ENCODE results near the gene SPOCK1. TPM values are rescaled to one million over a fixed set of nuclear protein-coding genes. Genes with fewer than 3 reads are reported as not detected.

SPOCK1 gene
- total and polyA plus RNA-seq, 2 experiments from 2014 or later, result 8.2 to 10.5 TPM

- no peak overlapping the region for H2AFZ ChIP-seq
- ATAC-seq, result no peak
- peaks cover 4% of the 10 kb centered on the region; the same call in 1 of the 2 replicates for H3K4me1 ChIP-seq (ENCODE audit: insufficient read depth)
- no peak overlapping the region for H3K4me3 Mint-ChIP-seq
- peaks cover 3% of the 10 kb centered on the region for H3K4me1 Mint-ChIP-seq
- no peak overlapping the region for H3K4me2 ChIP-seq
- TF ChIP-seq, protein P1, sequence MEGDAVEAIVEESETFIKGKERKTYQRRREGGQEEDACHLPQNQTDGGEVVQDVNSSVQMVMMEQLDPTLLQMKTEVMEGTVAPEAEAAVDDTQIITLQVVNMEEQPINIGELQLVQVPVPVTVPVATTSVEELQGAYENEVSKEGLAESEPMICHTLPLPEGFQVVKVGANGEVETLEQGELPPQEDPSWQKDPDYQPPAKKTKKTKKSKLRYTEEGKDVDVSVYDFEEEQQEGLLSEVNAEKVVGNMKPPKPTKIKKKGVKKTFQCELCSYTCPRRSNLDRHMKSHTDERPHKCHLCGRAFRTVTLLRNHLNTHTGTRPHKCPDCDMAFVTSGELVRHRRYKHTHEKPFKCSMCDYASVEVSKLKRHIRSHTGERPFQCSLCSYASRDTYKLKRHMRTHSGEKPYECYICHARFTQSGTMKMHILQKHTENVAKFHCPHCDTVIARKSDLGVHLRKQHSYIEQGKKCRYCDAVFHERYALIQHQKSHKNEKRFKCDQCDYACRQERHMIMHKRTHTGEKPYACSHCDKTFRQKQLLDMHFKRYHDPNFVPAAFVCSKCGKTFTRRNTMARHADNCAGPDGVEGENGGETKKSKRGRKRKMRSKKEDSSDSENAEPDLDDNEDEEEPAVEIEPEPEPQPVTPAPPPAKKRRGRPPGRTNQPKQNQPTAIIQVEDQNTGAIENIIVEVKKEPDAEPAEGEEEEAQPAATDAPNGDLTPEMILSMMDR (conservative IDR thresholded peaks at IDR 0.05; ENCODE audit: low read depth in 2 of 2), result no peak
- TF ChIP-seq EZH2 (IDR thresholded peaks at IDR 0.05; ENCODE audit: low read depth, unreplicated experiment) (no peak), JUNB (IDR thresholded peaks at IDR 0.05; ENCODE audit: unreplicated experiment) (no peak), POLR2AphosphoS5 (IDR thresholded peaks at IDR 0.05; ENCODE audit: low read depth) (no peak), CREB1 (CRISPR knock-in tag; IDR thresholded peaks at IDR 0.05; ENCODE audit: low read depth) (no peak), STAT1 (IDR thresholded peaks at IDR 0.05; ENCODE audit: unreplicated experiment) (no peak), NANOG (IDR thresholded peaks at IDR 0.05; ENCODE audit: borderline replicate concordance) (no peak), ZNF114 (CRISPR knock-in tag; IDR thresholded peaks at IDR 0.05) (no peak), ZNF331 (CRISPR knock-in tag; IDR thresholded peaks at IDR 0.05; ENCODE audit: low read depth) (no peak), REST (IDR thresholded peaks at IDR 0.05; ENCODE audit: unreplicated experiment) (no peak), EZH2phosphoT487 (IDR thresholded peaks at IDR 0.05; ENCODE audit: unreplicated experiment) (no peak)
- TF ChIP-seq, protein P2, sequence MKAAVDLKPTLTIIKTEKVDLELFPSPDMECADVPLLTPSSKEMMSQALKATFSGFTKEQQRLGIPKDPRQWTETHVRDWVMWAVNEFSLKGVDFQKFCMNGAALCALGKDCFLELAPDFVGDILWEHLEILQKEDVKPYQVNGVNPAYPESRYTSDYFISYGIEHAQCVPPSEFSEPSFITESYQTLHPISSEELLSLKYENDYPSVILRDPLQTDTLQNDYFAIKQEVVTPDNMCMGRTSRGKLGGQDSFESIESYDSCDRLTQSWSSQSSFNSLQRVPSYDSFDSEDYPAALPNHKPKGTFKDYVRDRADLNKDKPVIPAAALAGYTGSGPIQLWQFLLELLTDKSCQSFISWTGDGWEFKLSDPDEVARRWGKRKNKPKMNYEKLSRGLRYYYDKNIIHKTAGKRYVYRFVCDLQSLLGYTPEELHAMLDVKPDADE (IDR thresholded peaks at IDR 0.05), result no peak
- no peak overlapping the region for H3K4me3 ChIP-seq
- H4K20me1 ChIP-seq (replicated peaks; ENCODE audit: insufficient read depth), result no peaks in the 10 kb centered on the region
- no peak for DNase-seq (ENCODE audit: low spot score)
- no peak overlapping the region for H3K27ac Mint-ChIP-seq
- H3K27me3 ChIP-seq (ENCODE audit: insufficient read depth), result no peaks in the 10 kb centered on the region
- H3K36me3 ChIP-seq (ENCODE audit: insufficient read depth), result no peaks in the 10 kb centered on the region
- no peaks in the 10 kb centered on the region for H3K27me3 Mint-ChIP-seq (ENCODE audit: insufficient read depth, low read depth, poor library complexity)
- H3K9me3 Mint-ChIP-seq, result no peaks in the 10 kb centered on the region
- no peak overlapping the region for H3K27ac ChIP-seq (ENCODE audit: low read depth)
- H3K9me2 ChIP-seq (ENCODE audit: insufficient read depth), result peaks cover 5% of the 10 kb centered on the region; the same call in 1 of the 2 replicates
- no peaks in the 10 kb centered on the region for H3K79me2 ChIP-seq (replicated peaks; ENCODE audit: insufficient read depth)
- H3K36me3 Mint-ChIP-seq (ENCODE audit: low read depth), result no peaks in the 10 kb centered on the region
- H3F3A ChIP-seq (replicated peaks; ENCODE audit: low read depth), result no peaks in the 10 kb centered on the region
Observed at GRCh38 chr5:137122558-137122957, 376.6 kb downstream of the SPOCK1 start.

All from GM23338 (cell line).